Measurements from ENCODE around the gene MIF. TPM values are rescaled to one million over a fixed set of nuclear protein-coding genes. Genes with fewer than 3 reads are reported as not detected.

MIF gene
- total and polyA plus RNA-seq, 4 donors: 108 to 1,047 (median 303) TPM

GRCh38 chr22:23882370-23882769 lies 11.8 kb upstream of the MIF start:
- Histone ChIP-seq H3K27ac (ENCODE audit: low read depth in 1 of 2, low read length in 2 of 2) (no peak overlapping the region), H3K9me3 (ENCODE audit: control insufficient read depth in 4 of 4, low read length in 3 of 4) (no peaks in the 10 kb centered on the region), H3K4me1 (ENCODE audit: control insufficient read depth in 4 of 4, insufficient read depth in 4 of 4, low read length in 3 of 4) (no peaks in the 10 kb centered on the region), H3K9ac (ENCODE audit: low read depth in 1 of 2, low read length in 2 of 2) (no peak overlapping the region), H3K27me3 (ENCODE audit: control insufficient read depth in 4 of 4, insufficient read depth in 4 of 4, low read length in 3 of 4) (no peaks in the 10 kb centered on the region), H3K36me3 (ENCODE audit: control insufficient read depth in 4 of 4, insufficient read depth in 3 of 4, low read depth in 1 of 4, low read length in 3 of 4) (peaks cover 0 to 5% (median 2%) of the 10 kb centered on the region in 4 donors), H3K4me3 (ENCODE audit: low read depth in 1 of 3, low read length in 3 of 3) (no peak overlapping the region)
- TF ChIP-seq EGR1 (IDR thresholded peaks at IDR 0.05; ENCODE audit: low read depth in 2 of 2) (no peak), RAD21 (IDR thresholded peaks at IDR 0.05) (no peak), NR2F2 (IDR thresholded peaks at IDR 0.05) (no peak), CTCF (IDR thresholded peaks at IDR 0.05; ENCODE audit: low read depth, low read length, missing input control) (no peak), MAX (IDR thresholded peaks at IDR 0.05) (no peak), RXRA (IDR thresholded peaks at IDR 0.05) (no peak), YY1 (IDR thresholded peaks at IDR 0.05) (no peak), ZBTB33 (IDR thresholded peaks at IDR 0.05) (no peak), JUND (IDR thresholded peaks at IDR 0.05) (no peak), TAF1 (conservative IDR thresholded peaks at IDR 0.05) (no peak), FOXA1 (IDR thresholded peaks at IDR 0.05) (no peak), REST (IDR thresholded peaks at IDR 0.05) (no peak), ATF3 (IDR thresholded peaks at IDR 0.05) (no peak), GABPA (IDR thresholded peaks at IDR 0.05 in 1 of 2, conservative IDR thresholded peaks at IDR 0.05 in 1 of 2) (no peak)
- DNase-seq (ENCODE audit: low spot score): no peak
- 94% methylated on average over 20 of the region's 20 CpGs for WGBS

- Histone ChIP-seq H3K27me3 (ENCODE audit: control insufficient read depth in 4 of 4, insufficient read depth in 4 of 4, low read length in 3 of 4) (no peaks in the 10 kb centered on the region), H3K4me1 (ENCODE audit: control insufficient read depth in 4 of 4, insufficient read depth in 4 of 4, low read length in 3 of 4) (no peaks in the 10 kb centered on the region), H3K4me3 (ENCODE audit: low read depth in 1 of 3, low read length in 3 of 3) (no peak overlapping the region), H3K27ac (ENCODE audit: low read depth in 1 of 2, low read length in 2 of 2) (no peak overlapping the region), H3K36me3 (ENCODE audit: control insufficient read depth in 4 of 4, insufficient read depth in 3 of 4, low read depth in 1 of 4, low read length in 3 of 4) (peaks cover 0 to 3% (median 0%) of the 10 kb centered on the region in 4 donors), H3K9me3 (ENCODE audit: control insufficient read depth in 4 of 4, low read length in 3 of 4) (no peaks in the 10 kb centered on the region), H3K9ac (ENCODE audit: low read depth in 1 of 2, low read length in 2 of 2) (no peak overlapping the region)
- WGBS: 98% methylated on average over 9 of the region's 9 CpGs
- no peak for TF ChIP-seq EGR1 (IDR thresholded peaks at IDR 0.05; ENCODE audit: low read depth in 2 of 2)
- TF ChIP-seq GABPA (IDR thresholded peaks at IDR 0.05 in 1 of 2, conservative IDR thresholded peaks at IDR 0.05 in 1 of 2): no peak
- no peak for TF ChIP-seq RXRA (IDR thresholded peaks at IDR 0.05)
- DNase-seq (ENCODE audit: low spot score): no peak
These were observed 10.5 kb upstream of the MIF start for GRCh38 chr22:23883658-23884057.

All from liver (tissue), 9 donors.